Kidney (tissue), 14 donors: ENCODE data around the gene HHIPL1. TPM values are rescaled to one million over a fixed set of nuclear protein-coding genes. Genes with fewer than 3 reads are reported as not detected.
A peak's percentile ranks its signal among the peaks of the same experiment; 100 is the strongest.

Source experiments
- DNase-seq, 5 donors: peaks; one replicate each; pipeline ENCODE4 v3.0.0-alpha.2; 2013 to 2020
- FAIRE-seq: peaks from 2 replicates; lab custom pipeline; 2012; peaks lifted over from hg19 to GRCh38; lab: Jason Lieb, UNC
- H3K27ac ChIP-seq, 2 donors: one replicate each; pipeline ENCODE4 v1.7.0; 2013; ENCODE audit warnings: low read depth in 2 of 2, low read length in 2 of 2, inconsistent platforms in 1 of 2
- H3K27me3 ChIP-seq: one replicate; pipeline ENCODE4 v1.7.1; 2013; ENCODE audit warnings: low read length, inconsistent platforms; ENCODE audit not compliant: control insufficient read depth, insufficient read depth
- H3K36me3 ChIP-seq, 3 donors: one replicate each; pipeline versions ENCODE4 v1.7.0 to v1.7.1; 2013; ENCODE audit warnings: low read length in 3 of 3, control low read depth in 1 of 3, inconsistent platforms in 1 of 3; ENCODE audit not compliant: insufficient read depth in 3 of 3, control insufficient read depth in 2 of 3
- H3K4me1 ChIP-seq, 3 donors: one replicate each; pipeline versions ENCODE4 v1.7.0 to v1.7.1; 2013; ENCODE audit warnings: low read length in 3 of 3, inconsistent platforms in 1 of 3, low read depth in 1 of 3; ENCODE audit not compliant: control insufficient read depth in 2 of 3, insufficient read depth in 2 of 3
- H3K4me3 ChIP-seq, 3 donors: one replicate each; pipeline versions ENCODE4 v1.7.0 to v1.8.1; 2013; ENCODE audit warnings: low read length in 3 of 3, control low read depth in 1 of 3, inconsistent platforms in 1 of 3
- H3K9ac ChIP-seq, 3 donors: one replicate each; pipeline versions ENCODE4 v1.7.0 to v1.7.1; 2013; ENCODE audit warnings: low read length in 3 of 3, control low read depth in 1 of 3, inconsistent platforms in 1 of 3
- H3K9me3 ChIP-seq, 3 donors: one replicate each; pipeline versions ENCODE4 v1.7.0 to v1.7.1; 2013; ENCODE audit warnings: low read length in 3 of 3, control low read depth in 1 of 3, inconsistent platforms in 1 of 3; ENCODE audit not compliant: control insufficient read depth in 2 of 3, insufficient read depth in 1 of 3
- CTCF ChIP-seq: IDR thresholded peaks from 3 replicates; pipeline ENCODE4 v1.5.1; 2012; ENCODE audit warnings: mild to moderate bottlenecking, moderate library complexity, borderline replicate concordance; ENCODE audit not compliant: insufficient read depth; ENCODE audit errors: extremely low read depth
- intact Hi-C: fragments of 100-400 bp; cut with DNase I; formaldehyde crosslinking; loops from one replicate; pipeline ENCODE4 v1.11.1; 2022
- polyA plus RNA-seq: library from polyadenylated mRNA; stranded (reverse); fragments of 350-450 nt; fragmentation: Illumina TruSeq; extraction: RNeasy Lipid Tissue Mini Kit (QIAGEN cat#74804); gene quantifications from one replicate; pipeline ENCODE4 v1.2.3, GENCODE V29; 2014; ENCODE audit warnings: low read depth, low replicate concordance; ENCODE audit not compliant: insufficient read depth
- total RNA-seq: library from RNA; stranded (reverse); fragmentation: NEBNext Ultra II Directional; extraction: Animal tissue kit (Norgen Biotek cat#: 25700); gene quantifications from one replicate; pipeline ENCODE4 v1.2.1, GENCODE V29; 2021
- donor health status: control.
- donor health status: control.
- donor health status: control.
- donor health status: control.
- donor health status: control.
- donor health status: DM: yes; HTN: yes; CAD: no.
- donor health status: Normal renal cell carcinoma (clear cell type).

Gene HHIPL1
- total and polyA plus RNA-seq, 2 donors from 2014 or later: 0.32 to 0.88 TPM

- no peak for DNase-seq
- TF ChIP-seq CTCF: no peak
- Histone ChIP-seq H3K27ac (no peak overlapping the region), H3K9ac (no peak overlapping the region), H3K36me3 (no peaks in the 10 kb centered on the region), H3K4me1 (no peaks in the 10 kb centered on the region), H3K9me3 (no peaks in the 10 kb centered on the region), H3K27me3 (no peaks in the 10 kb centered on the region), H3K4me3 (no peak overlapping the region)
- intact Hi-C loops: no loop called here
- no peak for FAIRE-seq
Observed at GRCh38 chr14:99691111-99691885, 46.4 kb downstream of the HHIPL1 start.

- Histone ChIP-seq H3K9me3 (no peaks in the 10 kb centered on the region), H3K36me3 (no peaks in the 10 kb centered on the region), H3K27me3 (no peaks in the 10 kb centered on the region), H3K27ac (no peak overlapping the region), H3K4me3 (no peak overlapping the region), H3K9ac (no peak overlapping the region), H3K4me1 (no peaks in the 10 kb centered on the region)
- no peak for DNase-seq
- TF ChIP-seq CTCF: no peak
- peak; percentile 8 for FAIRE-seq
- intact Hi-C loops: no loop called here
Observed at GRCh38 chr14:99693918-99694317, 49.0 kb downstream of the HHIPL1 start.

- no peak overlapping the region for H3K9ac ChIP-seq
- H3K27me3 ChIP-seq: no peaks in the 10 kb centered on the region
- no peak for TF ChIP-seq CTCF
- intact Hi-C loops: no loop called here
- H3K4me1 ChIP-seq: no peaks in the 10 kb centered on the region
- no peaks in the 10 kb centered on the region for H3K36me3 ChIP-seq
- DNase-seq (no peak), FAIRE-seq (no peak)
- no peak overlapping the region for H3K27ac ChIP-seq
- no peaks in the 10 kb centered on the region for H3K9me3 ChIP-seq
- H3K4me3 ChIP-seq: no peak overlapping the region
Observed at GRCh38 chr14:99696929-99697328, 52.0 kb downstream of the HHIPL1 start.
